Effector CD8-positive, alpha-beta T cell (primary cell): ENCODE data around the gene STIL.
"Not testable (repeated sequence)": the region's sequence is repeated elsewhere in the genome, so short reads cannot be mapped to it uniquely, and the experiment has no call there.

Experiments used
- DNase-seq: peaks from one replicate; lab custom pipeline; 2025; lab: John Stamatoyannopoulos, UW

STIL gene

GRCh38 chr1:47219590-47220220 lies 94.2 kb downstream of the STIL start:
- DNase-seq = no peak

- no peak for DNase-seq
Measured at GRCh38 chr1:47219001-47219400, 94.9 kb downstream of the STIL start.

GRCh38 chr1:47216278-47217059 lies 97.5 kb downstream of the STIL start:
- DNase-seq = no peak

GRCh38 chr1:47215713-47216112 lies 98.2 kb downstream of the STIL start:
- no peak for DNase-seq

- no peak for DNase-seq
Measured at GRCh38 chr1:47214549-47214948, 99.4 kb downstream of the STIL start.

GRCh38 chr1:47213230-47213963 lies 100.5 kb downstream of the STIL start:
- no peak for DNase-seq

- DNase-seq = no peak
Measured at GRCh38 chr1:47212636-47213229, 101.2 kb downstream of the STIL start.

- no peak for DNase-seq
Measured at GRCh38 chr1:47211796-47212269, 102.1 kb downstream of the STIL start.

GRCh38 chr1:47210666-47211065 lies 103.3 kb downstream of the STIL start:
- no peak for DNase-seq

- DNase-seq = no peak
Measured at GRCh38 chr1:47209725-47210325, 104.1 kb downstream of the STIL start.

- no peak for DNase-seq
Measured at GRCh38 chr1:47209091-47209490, 104.9 kb downstream of the STIL start.

GRCh38 chr1:47208374-47208850 lies 105.5 kb downstream of the STIL start:
- no peak for DNase-seq

GRCh38 chr1:47207803-47208373 lies 106.1 kb downstream of the STIL start:
- DNase-seq = no peak

GRCh38 chr1:47205918-47206317 lies 108.0 kb downstream of the STIL start:
- no peak for DNase-seq

- not testable (repeated sequence) for DNase-seq
Measured at GRCh38 chr1:47203504-47203903, 110.4 kb downstream of the STIL start.

GRCh38 chr1:47201179-47201578 lies 112.8 kb downstream of the STIL start:
- DNase-seq = no peak
